ENCODE data around the gene ERBIN. TPM values are rescaled to one million over a fixed set of nuclear protein-coding genes. Genes with fewer than 3 reads are reported as not detected.
A peak's percentile ranks its signal among the peaks of the same experiment; 100 is the strongest.

ERBIN gene
- total RNA-seq, 1 experiment from 2014 or later: 27.1 TPM

DNA sequence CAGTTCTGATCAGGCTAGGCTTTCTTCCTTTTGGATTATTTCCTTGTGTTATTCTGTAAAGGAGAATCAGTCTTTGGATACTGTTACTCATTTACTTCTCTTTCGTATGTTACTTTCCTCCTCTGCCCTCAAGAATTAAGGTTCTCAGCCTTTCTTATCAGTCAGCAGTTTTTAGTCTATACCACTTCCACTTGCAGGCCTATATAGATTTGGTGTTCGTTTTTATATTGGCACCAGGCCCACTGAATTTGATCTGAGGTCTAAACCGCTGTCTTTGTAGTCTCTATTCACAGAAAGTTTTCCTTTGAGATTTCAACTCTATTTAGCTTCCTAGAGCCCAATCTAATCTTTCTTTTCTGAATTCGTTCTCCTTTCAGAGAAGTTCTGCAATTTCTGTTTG, 62.8 kb downstream of the ERBIN start:
- H3K27me3 Mint-ChIP-seq (ENCODE audit: low read depth): no peaks in the 10 kb centered on the region
- TF ChIP-seq SMAD3 (CRISPR knock-in tag; IDR thresholded peaks at IDR 0.05; ENCODE audit: borderline replicate concordance): no peak
- TF ChIP-seq, protein P1, sequence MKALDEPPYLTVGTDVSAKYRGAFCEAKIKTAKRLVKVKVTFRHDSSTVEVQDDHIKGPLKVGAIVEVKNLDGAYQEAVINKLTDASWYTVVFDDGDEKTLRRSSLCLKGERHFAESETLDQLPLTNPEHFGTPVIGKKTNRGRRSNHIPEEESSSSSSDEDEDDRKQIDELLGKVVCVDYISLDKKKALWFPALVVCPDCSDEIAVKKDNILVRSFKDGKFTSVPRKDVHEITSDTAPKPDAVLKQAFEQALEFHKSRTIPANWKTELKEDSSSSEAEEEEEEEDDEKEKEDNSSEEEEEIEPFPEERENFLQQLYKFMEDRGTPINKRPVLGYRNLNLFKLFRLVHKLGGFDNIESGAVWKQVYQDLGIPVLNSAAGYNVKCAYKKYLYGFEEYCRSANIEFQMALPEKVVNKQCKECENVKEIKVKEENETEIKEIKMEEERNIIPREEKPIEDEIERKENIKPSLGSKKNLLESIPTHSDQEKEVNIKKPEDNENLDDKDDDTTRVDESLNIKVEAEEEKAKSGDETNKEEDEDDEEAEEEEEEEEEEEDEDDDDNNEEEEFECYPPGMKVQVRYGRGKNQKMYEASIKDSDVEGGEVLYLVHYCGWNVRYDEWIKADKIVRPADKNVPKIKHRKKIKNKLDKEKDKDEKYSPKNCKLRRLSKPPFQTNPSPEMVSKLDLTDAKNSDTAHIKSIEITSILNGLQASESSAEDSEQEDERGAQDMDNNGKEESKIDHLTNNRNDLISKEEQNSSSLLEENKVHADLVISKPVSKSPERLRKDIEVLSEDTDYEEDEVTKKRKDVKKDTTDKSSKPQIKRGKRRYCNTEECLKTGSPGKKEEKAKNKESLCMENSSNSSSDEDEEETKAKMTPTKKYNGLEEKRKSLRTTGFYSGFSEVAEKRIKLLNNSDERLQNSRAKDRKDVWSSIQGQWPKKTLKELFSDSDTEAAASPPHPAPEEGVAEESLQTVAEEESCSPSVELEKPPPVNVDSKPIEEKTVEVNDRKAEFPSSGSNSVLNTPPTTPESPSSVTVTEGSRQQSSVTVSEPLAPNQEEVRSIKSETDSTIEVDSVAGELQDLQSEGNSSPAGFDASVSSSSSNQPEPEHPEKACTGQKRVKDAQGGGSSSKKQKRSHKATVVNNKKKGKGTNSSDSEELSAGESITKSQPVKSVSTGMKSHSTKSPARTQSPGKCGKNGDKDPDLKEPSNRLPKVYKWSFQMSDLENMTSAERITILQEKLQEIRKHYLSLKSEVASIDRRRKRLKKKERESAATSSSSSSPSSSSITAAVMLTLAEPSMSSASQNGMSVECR (CRISPR knock-in tag; IDR thresholded peaks at IDR 0.05; ENCODE audit: borderline replicate concordance): no peak
- TF ChIP-seq, protein P2, sequence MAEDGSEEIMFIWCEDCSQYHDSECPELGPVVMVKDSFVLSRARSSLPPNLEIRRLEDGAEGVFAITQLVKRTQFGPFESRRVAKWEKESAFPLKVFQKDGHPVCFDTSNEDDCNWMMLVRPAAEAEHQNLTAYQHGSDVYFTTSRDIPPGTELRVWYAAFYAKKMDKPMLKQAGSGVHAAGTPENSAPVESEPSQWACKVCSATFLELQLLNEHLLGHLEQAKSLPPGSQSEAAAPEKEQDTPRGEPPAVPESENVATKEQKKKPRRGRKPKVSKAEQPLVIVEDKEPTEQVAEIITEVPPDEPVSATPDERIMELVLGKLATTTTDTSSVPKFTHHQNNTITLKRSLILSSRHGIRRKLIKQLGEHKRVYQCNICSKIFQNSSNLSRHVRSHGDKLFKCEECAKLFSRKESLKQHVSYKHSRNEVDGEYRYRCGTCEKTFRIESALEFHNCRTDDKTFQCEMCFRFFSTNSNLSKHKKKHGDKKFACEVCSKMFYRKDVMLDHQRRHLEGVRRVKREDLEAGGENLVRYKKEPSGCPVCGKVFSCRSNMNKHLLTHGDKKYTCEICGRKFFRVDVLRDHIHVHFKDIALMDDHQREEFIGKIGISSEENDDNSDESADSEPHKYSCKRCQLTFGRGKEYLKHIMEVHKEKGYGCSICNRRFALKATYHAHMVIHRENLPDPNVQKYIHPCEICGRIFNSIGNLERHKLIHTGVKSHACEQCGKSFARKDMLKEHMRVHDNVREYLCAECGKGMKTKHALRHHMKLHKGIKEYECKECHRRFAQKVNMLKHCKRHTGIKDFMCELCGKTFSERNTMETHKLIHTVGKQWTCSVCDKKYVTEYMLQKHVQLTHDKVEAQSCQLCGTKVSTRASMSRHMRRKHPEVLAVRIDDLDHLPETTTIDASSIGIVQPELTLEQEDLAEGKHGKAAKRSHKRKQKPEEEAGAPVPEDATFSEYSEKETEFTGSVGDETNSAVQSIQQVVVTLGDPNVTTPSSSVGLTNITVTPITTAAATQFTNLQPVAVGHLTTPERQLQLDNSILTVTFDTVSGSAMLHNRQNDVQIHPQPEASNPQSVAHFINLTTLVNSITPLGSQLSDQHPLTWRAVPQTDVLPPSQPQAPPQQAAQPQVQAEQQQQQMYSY (CRISPR knock-in tag; IDR thresholded peaks at IDR 0.05): no peak
- no peak for TF ChIP-seq ZNF416 (CRISPR knock-in tag; IDR thresholded peaks at IDR 0.05)
- TF ChIP-seq, protein P3, sequence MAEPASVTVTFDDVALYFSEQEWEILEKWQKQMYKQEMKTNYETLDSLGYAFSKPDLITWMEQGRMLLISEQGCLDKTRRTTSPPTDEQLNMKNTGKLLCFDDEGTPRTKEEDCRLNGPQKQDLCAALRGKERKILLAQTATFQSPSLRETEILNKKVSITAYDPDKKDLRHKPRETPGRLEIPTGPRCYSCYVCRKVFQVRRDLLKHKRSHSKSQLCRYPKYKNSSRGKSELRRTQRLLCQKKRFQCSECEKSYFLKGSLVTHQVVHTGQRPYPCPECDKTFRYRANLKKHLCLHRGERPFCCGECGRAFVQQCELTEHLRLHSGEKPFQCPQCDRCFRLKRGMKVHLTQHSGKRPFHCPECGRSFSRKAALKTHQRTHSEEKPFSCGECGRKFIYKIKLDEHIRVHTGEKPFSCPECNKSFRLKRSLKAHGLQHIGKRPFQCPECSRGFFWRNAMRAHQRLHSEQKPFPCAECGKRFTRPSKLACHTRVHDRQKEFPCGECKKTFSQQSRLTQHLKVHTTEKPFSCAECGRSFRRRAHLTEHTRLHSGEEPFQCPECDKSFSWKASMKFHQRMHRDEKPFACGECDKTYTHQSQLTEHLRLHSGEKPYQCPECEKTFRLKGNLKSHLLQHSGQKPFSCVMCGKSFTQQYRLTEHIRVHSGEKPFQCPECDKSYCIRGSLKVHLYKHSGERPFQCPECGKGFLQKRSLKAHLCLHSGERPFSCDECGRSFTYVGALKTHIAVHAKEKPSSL (CRISPR knock-in tag; conservative IDR thresholded peaks at IDR 0.05): no peak
- TF ChIP-seq, protein P4, sequence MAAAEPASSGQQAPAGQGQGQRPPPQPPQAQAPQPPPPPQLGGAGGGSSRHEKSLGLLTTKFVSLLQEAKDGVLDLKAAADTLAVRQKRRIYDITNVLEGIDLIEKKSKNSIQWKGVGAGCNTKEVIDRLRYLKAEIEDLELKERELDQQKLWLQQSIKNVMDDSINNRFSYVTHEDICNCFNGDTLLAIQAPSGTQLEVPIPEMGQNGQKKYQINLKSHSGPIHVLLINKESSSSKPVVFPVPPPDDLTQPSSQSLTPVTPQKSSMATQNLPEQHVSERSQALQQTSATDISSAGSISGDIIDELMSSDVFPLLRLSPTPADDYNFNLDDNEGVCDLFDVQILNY (CRISPR knock-in tag; IDR thresholded peaks at IDR 0.05): no peak
- TF ChIP-seq TEAD1 (CRISPR knock-in tag; IDR thresholded peaks at IDR 0.05): no peak
- TF ChIP-seq, protein P5, sequence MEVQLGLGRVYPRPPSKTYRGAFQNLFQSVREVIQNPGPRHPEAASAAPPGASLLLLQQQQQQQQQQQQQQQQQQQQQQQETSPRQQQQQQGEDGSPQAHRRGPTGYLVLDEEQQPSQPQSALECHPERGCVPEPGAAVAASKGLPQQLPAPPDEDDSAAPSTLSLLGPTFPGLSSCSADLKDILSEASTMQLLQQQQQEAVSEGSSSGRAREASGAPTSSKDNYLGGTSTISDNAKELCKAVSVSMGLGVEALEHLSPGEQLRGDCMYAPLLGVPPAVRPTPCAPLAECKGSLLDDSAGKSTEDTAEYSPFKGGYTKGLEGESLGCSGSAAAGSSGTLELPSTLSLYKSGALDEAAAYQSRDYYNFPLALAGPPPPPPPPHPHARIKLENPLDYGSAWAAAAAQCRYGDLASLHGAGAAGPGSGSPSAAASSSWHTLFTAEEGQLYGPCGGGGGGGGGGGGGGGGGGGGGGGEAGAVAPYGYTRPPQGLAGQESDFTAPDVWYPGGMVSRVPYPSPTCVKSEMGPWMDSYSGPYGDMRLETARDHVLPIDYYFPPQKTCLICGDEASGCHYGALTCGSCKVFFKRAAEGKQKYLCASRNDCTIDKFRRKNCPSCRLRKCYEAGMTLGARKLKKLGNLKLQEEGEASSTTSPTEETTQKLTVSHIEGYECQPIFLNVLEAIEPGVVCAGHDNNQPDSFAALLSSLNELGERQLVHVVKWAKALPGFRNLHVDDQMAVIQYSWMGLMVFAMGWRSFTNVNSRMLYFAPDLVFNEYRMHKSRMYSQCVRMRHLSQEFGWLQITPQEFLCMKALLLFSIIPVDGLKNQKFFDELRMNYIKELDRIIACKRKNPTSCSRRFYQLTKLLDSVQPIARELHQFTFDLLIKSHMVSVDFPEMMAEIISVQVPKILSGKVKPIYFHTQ (CRISPR knock-in tag; IDR thresholded peaks at IDR 0.05): no peak
- no peak for TF ChIP-seq MYBL2 (CRISPR knock-in tag; IDR thresholded peaks at IDR 0.05)
- TF ChIP-seq CREM (CRISPR knock-in tag; IDR thresholded peaks at IDR 0.05): no peak
- no peak for TF ChIP-seq JAZF1 (CRISPR knock-in tag; IDR thresholded peaks at IDR 0.05)
- TF ChIP-seq RELA (CRISPR knock-in tag; IDR thresholded peaks at IDR 0.05; ENCODE audit: borderline replicate concordance): no peak
- TF ChIP-seq PRRX2 (CRISPR knock-in tag; IDR thresholded peaks at IDR 0.05): no peak
- no peak for TF ChIP-seq ZNF138 (CRISPR knock-in tag; conservative IDR thresholded peaks at IDR 0.05)
- TF ChIP-seq EMX1 (CRISPR knock-in tag; IDR thresholded peaks at IDR 0.05): no peak
- TF ChIP-seq, protein P6, sequence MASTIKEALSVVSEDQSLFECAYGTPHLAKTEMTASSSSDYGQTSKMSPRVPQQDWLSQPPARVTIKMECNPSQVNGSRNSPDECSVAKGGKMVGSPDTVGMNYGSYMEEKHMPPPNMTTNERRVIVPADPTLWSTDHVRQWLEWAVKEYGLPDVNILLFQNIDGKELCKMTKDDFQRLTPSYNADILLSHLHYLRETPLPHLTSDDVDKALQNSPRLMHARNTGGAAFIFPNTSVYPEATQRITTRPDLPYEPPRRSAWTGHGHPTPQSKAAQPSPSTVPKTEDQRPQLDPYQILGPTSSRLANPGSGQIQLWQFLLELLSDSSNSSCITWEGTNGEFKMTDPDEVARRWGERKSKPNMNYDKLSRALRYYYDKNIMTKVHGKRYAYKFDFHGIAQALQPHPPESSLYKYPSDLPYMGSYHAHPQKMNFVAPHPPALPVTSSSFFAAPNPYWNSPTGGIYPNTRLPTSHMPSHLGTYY (CRISPR knock-in tag; IDR thresholded peaks at IDR 0.05): no peak
- no peak for TF ChIP-seq ZBTB21 (CRISPR knock-in tag; IDR thresholded peaks at IDR 0.05; ENCODE audit: borderline replicate concordance)
- TF ChIP-seq FOXK1 (CRISPR knock-in tag; IDR thresholded peaks at IDR 0.05): no peak
- TF ChIP-seq TEAD4 (CRISPR knock-in tag; IDR thresholded peaks at IDR 0.05): no peak
- DNase-seq (ENCODE audit: low spot score): no peak
- ATAC-seq: no peak
- ChIA-PET POLR2A (interaction anchor here (0.6 kb wide), 1 partner anchor 18 kb away, joined by 4 read pairs; no protein-coding TSS in a partner anchor), CTCF (no interaction called here)
- H3K27ac Mint-ChIP-seq: peak overlapping the region; percentile 28; the same call in 1 of the 2 replicates
- peaks cover 36% of the 10 kb centered on the region for H3K4me1 Mint-ChIP-seq
- no peaks in the 10 kb centered on the region for H3K9me3 Mint-ChIP-seq
- peaks cover 3% of the 10 kb centered on the region; the same call in 1 of the 2 replicates for H3K36me3 Mint-ChIP-seq
- H3K4me3 Mint-ChIP-seq: no peak overlapping the region

All from WTC11 (cell line).